Dedifferentiated amniotic fluid mesenchymal stem cell (primary cell): ENCODE measurements around the gene MAP4K1.
"Not testable (repeated sequence)": the region's sequence is repeated elsewhere in the genome, so short reads cannot be mapped to it uniquely, and the experiment has no call there.

Source experiments
- DNase-seq: peaks from one replicate; pipeline ENCODE4 v3.0.0-alpha.2; 2016; ENCODE audit errors: extremely low spot score

MAP4K1 gene

GRCh38 chr19:38624822-38625221 is 7.1 kb upstream of the MAP4K1 start:
- no peak for DNase-seq

GRCh38 chr19:38619361-38620174 is 1.8 kb upstream of the MAP4K1 start:
- no peak for DNase-seq

- DNase-seq = peak; percentile 96
Observed at GRCh38 chr19:38618590-38619360, 1.0 kb upstream of the MAP4K1 start, which contains the start of gene EIF3K. Gene EIF3K (plus strand): TSS chr19:38619188. CDS start chr19:38619269, 81 bp downstream.

- no peak for DNase-seq
Observed at GRCh38 chr19:38617283-38617763, 430 bp downstream of the MAP4K1 start.

- DNase-seq = no peak
Observed at GRCh38 chr19:38616265-38616664, 1.5 kb downstream of the MAP4K1 start.

- no peak for DNase-seq
Observed at GRCh38 chr19:38615007-38615581, 2.7 kb downstream of the MAP4K1 start.

GRCh38 chr19:38614289-38614688 is 3.5 kb downstream of the MAP4K1 start:
- no peak for DNase-seq

- DNase-seq = no peak
Observed at GRCh38 chr19:38606131-38606530, 11.6 kb downstream of the MAP4K1 start.

GRCh38 chr19:38602856-38603255 is 14.9 kb downstream of the MAP4K1 start:
- DNase-seq = not testable (repeated sequence)

- no peak for DNase-seq
Observed at GRCh38 chr19:38599722-38600121, 18.0 kb downstream of the MAP4K1 start.

- DNase-seq = no peak
Observed at GRCh38 chr19:38597075-38597474, 20.7 kb downstream of the MAP4K1 start.

GRCh38 chr19:38596057-38596981 is 21.4 kb downstream of the MAP4K1 start:
- no peak for DNase-seq

GRCh38 chr19:38592940-38593339 is 24.8 kb downstream of the MAP4K1 start:
- no peak for DNase-seq

- no peak for DNase-seq
Observed at GRCh38 chr19:38588041-38588440, 29.7 kb downstream of the MAP4K1 start.

GRCh38 chr19:38587562-38587961 is 30.2 kb downstream of the MAP4K1 start:
- no peak for DNase-seq

- DNase-seq = no peak
Observed at GRCh38 chr19:38583985-38584305, 33.8 kb downstream of the MAP4K1 start.

GRCh38 chr19:38583219-38583984 is 34.4 kb downstream of the MAP4K1 start:
- no peak for DNase-seq

GRCh38 chr19:38580080-38580479 is 37.7 kb downstream of the MAP4K1 start:
- DNase-seq = no peak

GRCh38 chr19:38579304-38579703 is 38.4 kb downstream of the MAP4K1 start:
- DNase-seq = not testable (repeated sequence)

- DNase-seq = no peak
Observed at GRCh38 chr19:38577826-38578225, 39.9 kb downstream of the MAP4K1 start.

- no peak for DNase-seq
Observed at GRCh38 chr19:38571682-38572081, 46.1 kb downstream of the MAP4K1 start.
